ENCODE data around the gene KCNMB4. TPM values are rescaled to one million over a fixed set of nuclear protein-coding genes. Genes with fewer than 3 reads are reported as not detected.

The KCNMB4 gene
- total and polyA plus RNA-seq, 4 donors = 0.46 to 1.3 (median 0.65) TPM

- no peak for TF ChIP-seq ZBTB33 (IDR thresholded peaks at IDR 0.05)
- TF ChIP-seq RAD21 (IDR thresholded peaks at IDR 0.05) = no peak
Observed at GRCh38 chr12:70408004-70408790, 42.1 kb downstream of the KCNMB4 start (continued).

DNA sequence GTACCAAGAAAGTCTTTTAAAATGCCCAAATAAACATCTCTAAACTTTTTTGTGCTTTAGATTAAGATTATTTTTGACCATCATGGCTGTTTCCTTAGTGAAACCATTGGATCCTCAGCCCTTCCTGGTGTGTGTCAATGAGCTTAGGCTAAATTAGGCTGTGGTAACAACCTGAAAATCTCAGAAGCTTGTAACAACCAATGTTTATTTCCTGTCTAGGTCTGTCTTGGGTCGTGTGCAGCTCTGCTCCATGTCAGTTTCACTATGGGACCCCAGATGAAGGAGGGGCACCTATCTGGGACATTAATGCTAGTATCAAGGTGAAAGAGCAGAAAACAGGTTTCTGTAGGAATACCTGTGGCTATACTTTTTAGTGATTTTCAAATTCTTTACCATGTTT, 49.9 kb downstream of the KCNMB4 start:
- Histone ChIP-seq H3K4me1 (ENCODE audit: control insufficient read depth in 4 of 4, insufficient read depth in 4 of 4, low read length in 3 of 4) (no peaks in the 10 kb centered on the region), H3K36me3 (ENCODE audit: control insufficient read depth in 4 of 4, insufficient read depth in 3 of 4, low read depth in 1 of 4, low read length in 3 of 4) (no peaks in the 10 kb centered on the region), H3K9me3 (ENCODE audit: control insufficient read depth in 4 of 4, low read length in 3 of 4) (no peaks in the 10 kb centered on the region), H3K9ac (ENCODE audit: low read depth in 1 of 2, low read length in 2 of 2) (no peak overlapping the region), H3K27me3 (ENCODE audit: control insufficient read depth in 4 of 4, insufficient read depth in 4 of 4, low read length in 3 of 4) (no peaks in the 10 kb centered on the region), H3K27ac (ENCODE audit: low read depth in 1 of 2, low read length in 2 of 2) (no peak overlapping the region), H3K4me3 (ENCODE audit: low read depth in 1 of 3, low read length in 3 of 3) (no peak overlapping the region)
- no peak for DNase-seq (ENCODE audit: low spot score)
- WGBS = 50% methylated on average over 1 of the region's 1 CpG
- TF ChIP-seq REST (IDR thresholded peaks at IDR 0.05) (no peak), JUND (IDR thresholded peaks at IDR 0.05) (no peak), RAD21 (IDR thresholded peaks at IDR 0.05) (no peak), RXRA (IDR thresholded peaks at IDR 0.05) (no peak), EGR1 (IDR thresholded peaks at IDR 0.05; ENCODE audit: low read depth in 2 of 2) (no peak), TAF1 (conservative IDR thresholded peaks at IDR 0.05) (no peak), SP1 (IDR thresholded peaks at IDR 0.05) (no peak), YY1 (IDR thresholded peaks at IDR 0.05) (no peak), HNF4A (conservative IDR thresholded peaks at IDR 0.05) (no peak), HNF4G (IDR thresholded peaks at IDR 0.05) (no peak), FOXA1 (IDR thresholded peaks at IDR 0.05) (no peak), GABPA (IDR thresholded peaks at IDR 0.05 in 1 of 2, conservative IDR thresholded peaks at IDR 0.05 in 1 of 2) (no peak), NR2F2 (IDR thresholded peaks at IDR 0.05) (no peak), ZBTB33 (IDR thresholded peaks at IDR 0.05) (no peak), FOXA2 (IDR thresholded peaks at IDR 0.05) (no peak)
- TF ChIP-seq, protein P1, sequence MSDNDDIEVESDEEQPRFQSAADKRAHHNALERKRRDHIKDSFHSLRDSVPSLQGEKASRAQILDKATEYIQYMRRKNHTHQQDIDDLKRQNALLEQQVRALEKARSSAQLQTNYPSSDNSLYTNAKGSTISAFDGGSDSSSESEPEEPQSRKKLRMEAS (IDR thresholded peaks at IDR 0.05) = no peak
- TF ChIP-seq, protein P2, sequence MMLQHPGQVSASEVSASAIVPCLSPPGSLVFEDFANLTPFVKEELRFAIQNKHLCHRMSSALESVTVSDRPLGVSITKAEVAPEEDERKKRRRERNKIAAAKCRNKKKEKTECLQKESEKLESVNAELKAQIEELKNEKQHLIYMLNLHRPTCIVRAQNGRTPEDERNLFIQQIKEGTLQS (IDR thresholded peaks at IDR 0.05) = no peak
- TF ChIP-seq, protein P3, sequence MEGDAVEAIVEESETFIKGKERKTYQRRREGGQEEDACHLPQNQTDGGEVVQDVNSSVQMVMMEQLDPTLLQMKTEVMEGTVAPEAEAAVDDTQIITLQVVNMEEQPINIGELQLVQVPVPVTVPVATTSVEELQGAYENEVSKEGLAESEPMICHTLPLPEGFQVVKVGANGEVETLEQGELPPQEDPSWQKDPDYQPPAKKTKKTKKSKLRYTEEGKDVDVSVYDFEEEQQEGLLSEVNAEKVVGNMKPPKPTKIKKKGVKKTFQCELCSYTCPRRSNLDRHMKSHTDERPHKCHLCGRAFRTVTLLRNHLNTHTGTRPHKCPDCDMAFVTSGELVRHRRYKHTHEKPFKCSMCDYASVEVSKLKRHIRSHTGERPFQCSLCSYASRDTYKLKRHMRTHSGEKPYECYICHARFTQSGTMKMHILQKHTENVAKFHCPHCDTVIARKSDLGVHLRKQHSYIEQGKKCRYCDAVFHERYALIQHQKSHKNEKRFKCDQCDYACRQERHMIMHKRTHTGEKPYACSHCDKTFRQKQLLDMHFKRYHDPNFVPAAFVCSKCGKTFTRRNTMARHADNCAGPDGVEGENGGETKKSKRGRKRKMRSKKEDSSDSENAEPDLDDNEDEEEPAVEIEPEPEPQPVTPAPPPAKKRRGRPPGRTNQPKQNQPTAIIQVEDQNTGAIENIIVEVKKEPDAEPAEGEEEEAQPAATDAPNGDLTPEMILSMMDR (IDR thresholded peaks at IDR 0.05; ENCODE audit: low read depth, low read length, missing input control) = no peak
